Measurements from ENCODE around the gene OLIG2. TPM values are rescaled to one million over a fixed set of nuclear protein-coding genes. Genes with fewer than 3 reads are reported as not detected.

OLIG2 gene
- total and polyA plus RNA-seq, 2 of the 4 experiments (the other 2 are of a cell fraction): not detected

DNA sequence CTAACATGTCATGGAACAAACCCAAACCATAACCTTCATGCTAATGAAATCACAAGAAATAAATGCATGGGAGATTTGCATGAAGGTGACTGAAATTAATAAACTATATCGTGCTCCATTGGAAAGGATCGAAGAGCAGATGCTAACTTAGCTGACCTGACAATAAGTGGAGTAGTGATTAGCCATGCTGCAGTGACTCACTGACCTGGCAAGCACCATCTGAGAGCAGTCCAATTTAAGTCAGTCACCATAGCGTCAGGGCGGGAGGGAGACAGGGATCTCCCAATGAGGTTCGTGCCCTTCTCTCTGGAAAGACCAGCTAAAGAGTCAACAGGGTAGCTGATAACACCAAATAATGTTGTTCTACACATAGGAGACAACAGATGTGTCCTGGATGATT, 21.5 kb downstream of the OLIG2 start:
- Histone ChIP-seq H4K8ac (ENCODE audit: low read depth in 2 of 2, low read length in 2 of 2) (no peak overlapping the region), H4K20me1 (ENCODE audit: insufficient read depth, low read length) (no peaks in the 10 kb centered on the region), H3K9ac (ENCODE audit: low read depth, low read length) (no peak overlapping the region), H2AK5ac (ENCODE audit: low read depth, low read length) (no peak overlapping the region), H4K5ac (ENCODE audit: low read depth, low read length) (no peak overlapping the region), H3K18ac (ENCODE audit: low read depth, low read length) (no peak overlapping the region), H4K91ac (ENCODE audit: insufficient read depth, low read depth, low read length) (no peak overlapping the region), H3K4me1 (ENCODE audit: control insufficient read depth, insufficient read depth, low read length) (peaks cover 5% of the 10 kb centered on the region; the same call in 1 of the 2 replicates), H2BK15ac (ENCODE audit: low read depth, low read length) (no peak overlapping the region), H2AFZ (replicated peaks; ENCODE audit: low read length, poor library complexity) (no peak overlapping the region), H3K9me3 (ENCODE audit: control insufficient read depth, insufficient read depth, low read length) (no peaks in the 10 kb centered on the region), H2BK5ac (ENCODE audit: low read depth, low read length, poor library complexity, severe bottlenecking) (no peak overlapping the region), H3K9me1 (ENCODE audit: insufficient read depth, low read length) (0 out of 2 replicates have a peak, but pooled peaks cover 6% of the 10 kb centered on the region), H3K79me1 (ENCODE audit: low read depth in 1 of 2, low read length in 2 of 2) (no peaks in the 10 kb centered on the region), H3K36me3 (ENCODE audit: control insufficient read depth, insufficient read depth, low read length) (no peaks in the 10 kb centered on the region), H3K27ac (ENCODE audit: insufficient read depth, low read length) (no peak overlapping the region), H3K56ac (ENCODE audit: extremely low read depth, insufficient read depth, low read length) (no peak overlapping the region), H2BK20ac (ENCODE audit: low read depth, low read length) (no peak overlapping the region), H2AK9ac (replicated peaks; ENCODE audit: low read depth, low read length, poor library complexity) (no peak overlapping the region), H2BK120ac (ENCODE audit: low read depth, low read length) (no peak overlapping the region), H3K4ac (ENCODE audit: low read depth, low read length) (no peak overlapping the region), H3K4me2 (ENCODE audit: low read depth, low read length) (no peak overlapping the region), H3K27me3 (ENCODE audit: control insufficient read depth, insufficient read depth, low read length) (peaks cover 25% of the 10 kb centered on the region), H3K4me3 (ENCODE audit: insufficient read depth, low read depth, low read length) (no peak overlapping the region), H3K14ac (replicated peaks; ENCODE audit: low read depth, low read length) (no peak overlapping the region), H3K23ac (ENCODE audit: low read depth, low read length) (no peak overlapping the region)
- ATAC-seq (ENCODE audit: low read depth) (no peak), DNase-seq (peak; percentile 72)
- intact Hi-C loops (cut with micrococcal nuclease): no loop called here
- in situ Hi-C loops (cut with MboI; ENCODE audit: low sequenced_read_pairs): no loop called here
- ChIA-PET CTCF (no interaction called here), POLR2A (ENCODE audit: unreplicated experiment) (no interaction called here)
- TF ChIP-seq SMC3 (IDR thresholded peaks at IDR 0.05; ENCODE audit: low read depth, low read length): no peak
- 0 out of 2 replicates have a peak, but pooled peaks have one; percentile 16 for TF ChIP-seq FOS (IDR thresholded peaks at IDR 0.05; ENCODE audit: low read depth, low read length)
- TF ChIP-seq RFX5 (IDR thresholded peaks at IDR 0.05; ENCODE audit: low read depth, low read length): no peak
- peak; percentile 25; the same call in 1 of the 2 replicates for TF ChIP-seq MAFK (IDR thresholded peaks at IDR 0.05; ENCODE audit: low read depth, low read length)
- no peak for TF ChIP-seq BHLHE40 (IDR thresholded peaks at IDR 0.05; ENCODE audit: low read depth, low read length)
- BruUV-seq (replicated peaks): no TSS peak
- dilution Hi-C loops (cut with HindIII; ENCODE audit: low sequenced_read_pairs, unreplicated experiment): no loop called here
- 71% methylated on average over 1 of the region's 5 CpGs; no CpG with 5 or more reads in 1 of the 2 experiments for WGBS, 2 experiments (ENCODE audit: extremely low coverage in 2 of 2, insufficient read length in 1 of 2)
